K562 (cell line): ENCODE measurements around the gene PRDM15. TPM values are rescaled to one million over a fixed set of nuclear protein-coding genes. Genes with fewer than 3 reads are reported as not detected.

Experiments used
- JUND ChIP-seq, 2 experiments: IDR thresholded peaks; 2 replicates in 1 of 2; 3 replicates in 1 of 2; pipeline ENCODE4 v1.6.1; 2011; ENCODE audit warnings: borderline replicate concordance in 2 of 2, low read depth in 2 of 2, low read length in 2 of 2, improper control_type of control experiment in 1 of 2, missing biosample characterization in 1 of 2, missing genetic modification characterization in 1 of 2, missing genetic modification reagents in 1 of 2
- MEIS2 ChIP-seq: fragments of 450-650 bp; IDR thresholded peaks from 2 replicates; pipeline ENCODE4 v1.6.1; 2014; ENCODE audit warnings: mild to moderate bottlenecking; ENCODE audit not compliant: partially characterized antibody
- MYC ChIP-seq, 2 experiments: fragments of 250-450 bp in 1 of 2; sonication (Bioruptor Pico) in 1 of 2; IDR thresholded peaks; 2 replicates each; pipeline versions ENCODE4 v1.5.1 to v1.6.1; 2012 to 2021; ENCODE audit warnings: low read depth in 2 of 2, borderline replicate concordance in 1 of 2, improper control_type of control experiment in 1 of 2, low read length in 1 of 2, mild to moderate bottlenecking in 1 of 2, moderate library complexity in 1 of 2
- RB1 ChIP-seq: fragments of 450-650 bp; IDR thresholded peaks from 2 replicates; pipeline ENCODE4 v1.6.1; 2017; ENCODE audit warnings: low read depth, mild to moderate bottlenecking
- RCOR1 ChIP-seq, 2 experiments: IDR thresholded peaks; 2 replicates each; pipeline ENCODE4 v1.6.1; 2012; ENCODE audit warnings: low read depth in 2 of 2, low read length in 2 of 2, borderline replicate concordance in 1 of 2, improper control_type of control experiment in 1 of 2
- SMC3 ChIP-seq: conservative IDR thresholded peaks from 2 replicates; pipeline ENCODE4 v1.6.1; 2011; ENCODE audit warnings: low read depth, low read length, improper control_type of control experiment; ENCODE audit not compliant: insufficient read depth
- polyA plus RNA-seq, 8 experiments: library from polyadenylated mRNA; depleted of rRNA in 4 of 8; stranded (reverse) in 5 of 8; unstranded in 3 of 8; fragments of >200 nt; fragmentation: Nextera tagmentation in 2 of 8; fragmentation: Illumina TruSeq in 1 of 8; extraction: Ambion mirVana in 2 of 8; extraction: Trizol in 1 of 8; gene quantifications; 2 replicates each; pipeline versions ENCODE4 v1.2.1 to v1.2.3, GENCODE V29; 2011 to 2014; ENCODE audit warnings: inconsistent platforms in 1 of 8, missing spikeins in 1 of 8
- total RNA-seq, 7 experiments: library from RNA; depleted of rRNA in 6 of 7; stranded (reverse); fragments of >200 nt in 6 of 7; fragmentation: Illumina TruSeq in 2 of 7; extraction: Trizol in 2 of 7; gene quantifications; 2 replicates each; pipeline versions ENCODE4 v1.2.1 to v1.2.3, GENCODE V29; 2011 to 2021; ENCODE audit warnings: low replicate concordance in 1 of 7
- TF ChIP-seq, protein P1 (sequence below), 2 experiments: IDR thresholded peaks in 1 of 2; conservative IDR thresholded peaks in 1 of 2; 2 replicates each; pipeline ENCODE4 v1.6.1; 2016; ENCODE audit warnings: low read depth in 2 of 2, mild to moderate bottlenecking in 1 of 2, missing compliant biosample characterization in 1 of 2, missing genetic modification characterization in 1 of 2, moderate library complexity in 1 of 2
- TF ChIP-seq, protein P2 (sequence below): sonication (generic); formaldehyde crosslinking; IDR thresholded peaks from 2 replicates; pipeline ENCODE4 v1.8.0; 2022; ENCODE audit warnings: missing genetic modification reagents, mild to moderate bottlenecking, moderate library complexity, borderline replicate concordance
- TF ChIP-seq, protein P3 (sequence below), 2 experiments: fragments of 450-650 bp in 1 of 2; sonication (generic) in 1 of 2; formaldehyde crosslinking in 1 of 2; IDR thresholded peaks in 1 of 2; conservative IDR thresholded peaks in 1 of 2; 2 replicates each; pipeline versions ENCODE4 v1.6.1 to v1.8.1; 2016 to 2023; ENCODE audit warnings: mild to moderate bottlenecking in 2 of 2, moderate library complexity in 2 of 2, inconsistent platforms in 1 of 2, missing genetic modification reagents in 1 of 2
- TF ChIP-seq, protein P4 (sequence below): IDR thresholded peaks from 2 replicates; pipeline ENCODE4 v1.6.1; 2011; ENCODE audit warnings: borderline replicate concordance, low read depth, mild to moderate bottlenecking, moderate library complexity, low read length; ENCODE audit not compliant: insufficient read depth, poor library complexity, severe bottlenecking
- TF ChIP-seq, protein P5 (sequence below): fragments of 250-450 bp; sonication (Bioruptor Pico); IDR thresholded peaks from 2 replicates; pipeline ENCODE4 v1.4.0; 2020
- TF ChIP-seq, protein P6 (sequence below): fragments of 450-650 bp; IDR thresholded peaks from 2 replicates; pipeline ENCODE4 v1.6.1; 2016

The PRDM15 gene
- total and polyA plus RNA-seq, 9 of the 15 experiments (the other 6 are each of a cell fraction or from before 2014, with no cell fraction given) = 0.93 to 9.2 (median 6.2) TPM

DNA sequence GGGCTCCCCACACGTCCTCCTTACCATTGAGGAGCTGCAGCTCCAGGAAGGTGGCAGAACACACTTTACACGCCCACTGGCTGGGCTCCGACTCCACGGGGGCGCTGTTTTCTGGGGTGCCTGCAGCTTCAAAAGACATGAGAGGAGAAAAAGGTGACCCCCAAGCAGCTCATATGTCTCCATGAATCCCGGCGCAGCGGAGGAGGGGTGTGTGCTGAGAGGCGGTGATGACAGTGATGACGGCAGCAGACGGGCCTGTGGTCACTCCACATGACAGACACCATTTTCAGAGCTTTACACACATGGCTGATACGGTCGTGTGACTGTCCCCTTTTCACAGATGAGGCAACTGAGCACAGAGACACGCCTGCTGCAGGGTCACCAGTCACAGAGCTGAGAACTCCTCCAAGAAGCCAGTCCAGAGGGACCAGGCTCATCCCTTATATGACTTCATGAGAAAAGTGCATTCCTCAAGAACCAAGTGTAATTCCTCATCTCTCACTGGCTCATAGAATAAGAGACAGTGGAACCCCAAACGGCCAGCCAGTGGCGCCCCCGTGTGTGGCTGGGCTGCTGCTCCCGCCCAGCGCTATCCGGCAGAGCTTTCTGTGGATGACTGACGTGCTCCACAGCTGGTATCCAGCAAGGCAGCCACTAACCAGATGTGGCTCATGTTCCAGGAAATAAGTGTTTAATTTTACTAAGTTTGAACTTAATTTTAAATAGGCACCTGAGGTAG, 31.9 kb downstream of the PRDM15 start (continued):
- TF ChIP-seq, protein P1, sequence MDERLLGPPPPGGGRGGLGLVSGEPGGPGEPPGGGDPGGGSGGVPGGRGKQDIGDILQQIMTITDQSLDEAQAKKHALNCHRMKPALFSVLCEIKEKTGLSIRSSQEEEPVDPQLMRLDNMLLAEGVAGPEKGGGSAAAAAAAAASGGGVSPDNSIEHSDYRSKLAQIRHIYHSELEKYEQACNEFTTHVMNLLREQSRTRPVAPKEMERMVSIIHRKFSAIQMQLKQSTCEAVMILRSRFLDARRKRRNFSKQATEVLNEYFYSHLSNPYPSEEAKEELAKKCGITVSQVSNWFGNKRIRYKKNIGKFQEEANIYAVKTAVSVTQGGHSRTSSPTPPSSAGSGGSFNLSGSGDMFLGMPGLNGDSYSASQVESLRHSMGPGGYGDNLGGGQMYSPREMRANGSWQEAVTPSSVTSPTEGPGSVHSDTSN (CRISPR knock-in tag; IDR thresholded peaks at IDR 0.05; ENCODE audit: low read depth) = 0 out of 2 replicates have a peak, but pooled peaks have one; percentile 27
- TF ChIP-seq, protein P1 (tag; conservative IDR thresholded peaks at IDR 0.05; ENCODE audit: low read depth) = peak; percentile 39; the same call in 1 of the 2 replicates
- TF ChIP-seq SMC3 (peak; percentile 41; the same call in 1 of the 2 replicates), RB1 (no peak), MYC (IDR thresholded peaks at IDR 0.05; ENCODE audit: low read depth, low read length) (0 out of 2 replicates have a peak, but pooled peaks have one; percentile 30), MYC (CRISPR knock-in tag; IDR thresholded peaks at IDR 0.05; ENCODE audit: borderline replicate concordance, low read depth) (no peak), JUND (IDR thresholded peaks at IDR 0.05; ENCODE audit: borderline replicate concordance, low read depth, low read length) (peak; percentile 38; the same call in 1 of the 2 replicates), JUND (tag; IDR thresholded peaks at IDR 0.05; ENCODE audit: borderline replicate concordance, low read depth, low read length) (no peak), MEIS2 (peak; percentile 43), RCOR1 (IDR thresholded peaks at IDR 0.05; ENCODE audit: borderline replicate concordance in 1 of 2, low read depth in 2 of 2, low read length in 2 of 2) (peak in 1 of 2 experiments; percentile 30; a peak in 1 of 4 replicates)
- TF ChIP-seq, protein P2, sequence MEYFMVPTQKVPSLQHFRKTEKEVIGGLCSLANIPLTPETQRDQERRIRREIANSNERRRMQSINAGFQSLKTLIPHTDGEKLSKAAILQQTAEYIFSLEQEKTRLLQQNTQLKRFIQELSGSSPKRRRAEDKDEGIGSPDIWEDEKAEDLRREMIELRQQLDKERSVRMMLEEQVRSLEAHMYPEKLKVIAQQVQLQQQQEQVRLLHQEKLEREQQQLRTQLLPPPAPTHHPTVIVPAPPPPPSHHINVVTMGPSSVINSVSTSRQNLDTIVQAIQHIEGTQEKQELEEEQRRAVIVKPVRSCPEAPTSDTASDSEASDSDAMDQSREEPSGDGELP (CRISPR knock-in tag) = peak; percentile 65; the same call in 1 of the 2 replicates
- TF ChIP-seq, protein P3, sequence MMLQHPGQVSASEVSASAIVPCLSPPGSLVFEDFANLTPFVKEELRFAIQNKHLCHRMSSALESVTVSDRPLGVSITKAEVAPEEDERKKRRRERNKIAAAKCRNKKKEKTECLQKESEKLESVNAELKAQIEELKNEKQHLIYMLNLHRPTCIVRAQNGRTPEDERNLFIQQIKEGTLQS (IDR thresholded peaks at IDR 0.05) = peak; percentile 49
- TF ChIP-seq, protein P3 (CRISPR knock-in tag; conservative IDR thresholded peaks at IDR 0.05) = no peak
- TF ChIP-seq, protein P4, sequence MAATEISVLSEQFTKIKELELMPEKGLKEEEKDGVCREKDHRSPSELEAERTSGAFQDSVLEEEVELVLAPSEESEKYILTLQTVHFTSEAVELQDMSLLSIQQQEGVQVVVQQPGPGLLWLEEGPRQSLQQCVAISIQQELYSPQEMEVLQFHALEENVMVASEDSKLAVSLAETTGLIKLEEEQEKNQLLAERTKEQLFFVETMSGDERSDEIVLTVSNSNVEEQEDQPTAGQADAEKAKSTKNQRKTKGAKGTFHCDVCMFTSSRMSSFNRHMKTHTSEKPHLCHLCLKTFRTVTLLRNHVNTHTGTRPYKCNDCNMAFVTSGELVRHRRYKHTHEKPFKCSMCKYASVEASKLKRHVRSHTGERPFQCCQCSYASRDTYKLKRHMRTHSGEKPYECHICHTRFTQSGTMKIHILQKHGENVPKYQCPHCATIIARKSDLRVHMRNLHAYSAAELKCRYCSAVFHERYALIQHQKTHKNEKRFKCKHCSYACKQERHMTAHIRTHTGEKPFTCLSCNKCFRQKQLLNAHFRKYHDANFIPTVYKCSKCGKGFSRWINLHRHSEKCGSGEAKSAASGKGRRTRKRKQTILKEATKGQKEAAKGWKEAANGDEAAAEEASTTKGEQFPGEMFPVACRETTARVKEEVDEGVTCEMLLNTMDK = peak; percentile 97
- TF ChIP-seq, protein P5, sequence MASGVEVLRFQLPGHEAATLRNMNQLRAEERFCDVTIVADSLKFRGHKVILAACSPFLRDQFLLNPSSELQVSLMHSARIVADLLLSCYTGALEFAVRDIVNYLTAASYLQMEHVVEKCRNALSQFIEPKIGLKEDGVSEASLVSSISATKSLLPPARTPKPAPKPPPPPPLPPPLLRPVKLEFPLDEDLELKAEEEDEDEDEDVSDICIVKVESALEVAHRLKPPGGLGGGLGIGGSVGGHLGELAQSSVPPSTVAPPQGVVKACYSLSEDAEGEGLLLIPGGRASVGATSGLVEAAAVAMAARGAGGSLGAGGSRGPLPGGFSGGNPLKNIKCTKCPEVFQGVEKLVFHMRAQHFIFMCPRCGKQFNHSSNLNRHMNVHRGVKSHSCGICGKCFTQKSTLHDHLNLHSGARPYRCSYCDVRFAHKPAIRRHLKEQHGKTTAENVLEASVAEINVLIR (CRISPR knock-in tag) = peak; percentile 66; the same call in 1 of the 2 replicates
- TF ChIP-seq, protein P6, sequence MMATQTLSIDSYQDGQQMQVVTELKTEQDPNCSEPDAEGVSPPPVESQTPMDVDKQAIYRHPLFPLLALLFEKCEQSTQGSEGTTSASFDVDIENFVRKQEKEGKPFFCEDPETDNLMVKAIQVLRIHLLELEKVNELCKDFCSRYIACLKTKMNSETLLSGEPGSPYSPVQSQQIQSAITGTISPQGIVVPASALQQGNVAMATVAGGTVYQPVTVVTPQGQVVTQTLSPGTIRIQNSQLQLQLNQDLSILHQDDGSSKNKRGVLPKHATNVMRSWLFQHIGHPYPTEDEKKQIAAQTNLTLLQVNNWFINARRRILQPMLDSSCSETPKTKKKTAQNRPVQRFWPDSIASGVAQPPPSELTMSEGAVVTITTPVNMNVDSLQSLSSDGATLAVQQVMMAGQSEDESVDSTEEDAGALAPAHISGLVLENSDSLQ = peak; percentile 90
